AG10803 (cell line): ENCODE data around the gene TRDMT1.
"Not testable (repeated sequence)": the region's sequence is repeated elsewhere in the genome, so short reads cannot be mapped to it uniquely, and the experiment has no call there.

ENCODE experiments used
- DNase-seq: peaks from one replicate; pipeline ENCODE4 v3.0.0; 2010; ENCODE audit warnings: low read depth
- H3K4me3 ChIP-seq: 2 replicates; pipeline ENCODE4 v1.5.1; 2011; ENCODE audit warnings: mild to moderate bottlenecking, low read length, control low read depth
- TF ChIP-seq, protein P1 (sequence below): conservative IDR thresholded peaks from 2 replicates; pipeline ENCODE4 v1.5.1; 2011; ENCODE audit warnings: mild to moderate bottlenecking, low read length, control low read depth, inconsistent platforms

Gene TRDMT1

DNA sequence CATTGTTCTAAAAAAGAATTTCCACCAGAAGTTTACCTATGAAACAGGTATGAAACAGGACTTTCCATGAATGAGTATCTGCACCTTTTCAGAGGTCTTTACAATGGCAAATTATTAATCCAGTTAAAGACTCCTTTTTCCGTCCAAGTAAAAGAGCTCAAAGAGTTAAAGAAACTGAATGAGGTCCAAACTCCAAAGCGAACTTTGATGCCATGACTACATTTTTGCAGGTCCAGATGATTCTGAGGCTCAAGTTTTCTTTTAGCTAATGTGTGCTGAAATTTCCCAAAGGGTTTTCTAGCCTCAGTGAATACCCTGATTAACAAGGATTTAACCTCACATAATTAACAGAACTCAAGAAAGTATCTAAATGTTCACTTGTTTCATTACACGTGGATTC is 81.6 kb downstream of the TRDMT1 start:
- no peak for DNase-seq

DNA sequence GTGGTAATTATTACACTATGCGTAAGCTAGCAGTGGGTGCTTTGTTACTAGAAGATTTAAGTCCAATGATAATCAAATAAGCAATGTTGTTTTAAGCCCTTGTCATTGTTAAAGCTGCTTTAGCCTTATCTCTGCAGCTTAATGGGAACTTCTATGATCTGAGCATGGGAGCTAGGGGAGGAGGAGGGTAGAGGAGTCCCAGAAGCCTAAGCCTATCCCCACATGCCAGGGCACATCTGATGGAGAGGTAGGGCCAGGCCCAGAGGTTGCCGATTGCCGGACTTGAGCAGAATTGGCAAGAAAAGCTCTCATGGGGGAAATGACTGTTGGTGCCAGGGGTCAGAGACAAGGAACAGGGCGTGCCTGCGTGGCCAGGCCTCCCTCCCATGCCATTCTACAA is 85.3 kb downstream of the TRDMT1 start:
- H3K4me3 ChIP-seq: no peak overlapping the region
- no peak for DNase-seq
- TF ChIP-seq, protein P1, sequence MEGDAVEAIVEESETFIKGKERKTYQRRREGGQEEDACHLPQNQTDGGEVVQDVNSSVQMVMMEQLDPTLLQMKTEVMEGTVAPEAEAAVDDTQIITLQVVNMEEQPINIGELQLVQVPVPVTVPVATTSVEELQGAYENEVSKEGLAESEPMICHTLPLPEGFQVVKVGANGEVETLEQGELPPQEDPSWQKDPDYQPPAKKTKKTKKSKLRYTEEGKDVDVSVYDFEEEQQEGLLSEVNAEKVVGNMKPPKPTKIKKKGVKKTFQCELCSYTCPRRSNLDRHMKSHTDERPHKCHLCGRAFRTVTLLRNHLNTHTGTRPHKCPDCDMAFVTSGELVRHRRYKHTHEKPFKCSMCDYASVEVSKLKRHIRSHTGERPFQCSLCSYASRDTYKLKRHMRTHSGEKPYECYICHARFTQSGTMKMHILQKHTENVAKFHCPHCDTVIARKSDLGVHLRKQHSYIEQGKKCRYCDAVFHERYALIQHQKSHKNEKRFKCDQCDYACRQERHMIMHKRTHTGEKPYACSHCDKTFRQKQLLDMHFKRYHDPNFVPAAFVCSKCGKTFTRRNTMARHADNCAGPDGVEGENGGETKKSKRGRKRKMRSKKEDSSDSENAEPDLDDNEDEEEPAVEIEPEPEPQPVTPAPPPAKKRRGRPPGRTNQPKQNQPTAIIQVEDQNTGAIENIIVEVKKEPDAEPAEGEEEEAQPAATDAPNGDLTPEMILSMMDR: no peak

More for the DNA sequence above, 81.6 kb downstream of the TRDMT1 start:
- TF ChIP-seq, protein P1: no peak
- no peak overlapping the region for H3K4me3 ChIP-seq

DNA sequence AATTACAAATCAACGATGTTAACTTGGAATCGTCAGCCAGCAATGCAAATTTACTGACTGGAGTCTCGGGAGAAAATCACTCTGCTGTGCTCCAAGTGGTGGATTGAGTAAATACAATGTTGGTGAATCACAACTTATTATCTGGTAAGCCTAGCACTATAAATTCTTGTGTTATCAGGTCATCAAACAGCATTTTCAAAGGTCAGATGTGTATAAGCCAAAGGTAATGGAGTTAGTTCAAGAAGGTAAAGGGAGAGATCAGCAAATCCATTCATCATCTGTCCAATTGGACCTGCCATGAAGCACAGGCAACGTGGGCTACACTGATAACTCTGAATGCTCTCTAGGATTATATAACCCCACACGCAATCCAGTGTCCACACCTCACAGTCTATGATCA is 85.8 kb downstream of the TRDMT1 start:
- peak; percentile 28 for DNase-seq
- no peak overlapping the region for H3K4me3 ChIP-seq
- TF ChIP-seq, protein P1: peak; percentile 26

GRCh38 chr10:17114878-17115444 is 86.5 kb downstream of the TRDMT1 start:
- H3K4me3 ChIP-seq, DNase-seq: not testable (repeated sequence)

DNA sequence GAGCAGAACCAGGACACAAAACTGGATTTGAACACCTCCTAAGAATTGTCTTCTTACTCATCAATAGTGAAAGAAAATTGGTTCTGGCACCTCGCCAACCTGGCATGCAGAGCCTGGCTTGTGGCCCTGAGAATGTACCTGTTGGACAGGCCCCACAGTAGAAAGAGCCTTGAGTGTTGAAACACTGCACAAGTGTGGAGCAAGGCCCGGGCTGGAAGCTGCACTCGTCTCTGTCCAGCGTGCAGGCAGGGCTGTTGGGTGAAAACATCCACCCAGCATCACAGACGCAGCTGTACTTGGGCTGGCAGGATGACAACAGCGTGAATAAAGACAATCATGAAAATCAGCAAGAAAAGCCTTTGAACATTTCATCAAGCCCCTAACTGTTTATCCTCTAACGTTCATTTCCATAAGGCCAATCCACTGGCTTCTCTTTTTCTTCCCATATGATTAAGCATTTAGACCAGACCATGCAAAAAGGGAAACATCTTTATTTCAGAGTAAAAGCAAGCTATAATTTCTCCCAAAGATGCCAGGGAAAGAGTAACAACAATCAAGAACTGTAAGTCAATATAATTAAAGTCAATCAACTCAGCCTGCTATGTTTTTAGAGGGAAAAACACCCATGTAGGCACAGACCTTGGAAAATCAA is 87.5 kb downstream of the TRDMT1 start:
- DNase-seq: peak; percentile 80
- H3K4me3 ChIP-seq: no peak overlapping the region
- TF ChIP-seq, protein P1: no peak

DNA sequence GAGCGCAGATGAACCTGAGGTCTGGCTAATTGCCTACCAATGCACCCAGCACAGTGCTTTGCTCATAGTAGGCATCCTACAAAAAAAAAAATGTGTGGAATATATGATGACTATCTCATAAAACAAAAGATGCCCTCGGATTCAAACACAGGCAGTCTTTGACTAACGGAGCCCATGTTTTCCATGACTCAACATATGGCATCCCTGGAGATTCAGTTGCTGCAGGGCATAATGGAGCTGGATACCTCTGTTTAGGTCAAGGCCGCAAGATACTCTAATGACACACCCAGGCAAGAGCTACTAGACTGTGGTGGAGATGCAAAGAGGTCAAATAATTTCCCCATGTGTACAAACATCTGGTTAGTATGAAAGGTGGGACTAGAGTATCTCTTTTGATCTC is 88.1 kb downstream of the TRDMT1 start:
- no peak for DNase-seq
- no peak overlapping the region for H3K4me3 ChIP-seq
- TF ChIP-seq, protein P1: no peak

DNA sequence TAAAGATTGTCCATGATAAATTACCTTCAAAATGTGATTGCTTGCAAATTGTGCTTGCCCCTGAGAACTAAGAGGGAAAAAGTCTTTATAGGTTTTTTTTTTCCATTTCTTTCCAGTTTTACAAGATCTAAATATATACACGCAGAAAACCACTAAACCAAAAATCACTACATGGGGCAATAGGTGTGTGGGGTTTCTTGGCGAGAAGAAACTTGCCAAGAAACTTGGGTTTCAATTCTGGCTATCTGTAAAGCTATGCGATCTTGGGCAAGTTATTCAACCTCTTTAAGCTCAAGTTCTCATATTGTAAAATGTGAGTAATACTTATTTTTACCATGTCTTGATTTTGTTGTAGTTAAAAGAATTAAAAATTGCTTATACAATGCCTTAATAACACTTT is 88.9 kb downstream of the TRDMT1 start:
- no peak for DNase-seq
- TF ChIP-seq, protein P1: no peak
- no peak overlapping the region for H3K4me3 ChIP-seq
